SU-DHL-6 (cell line): ENCODE measurements around the gene ACAT2.

Source experiments
- H2AFZ ChIP-seq: fragments of 200-600 bp; sonication (generic); 2 replicates; pipeline ENCODE4 v1.6.1; 2014; ENCODE audit warnings: low read depth, mild to moderate bottlenecking, moderate library complexity, mixed read lengths, antibody characterized with exemption, low read length; ENCODE audit not compliant: severe bottlenecking
- H3F3A ChIP-seq: fragments of 200-600 bp; shearing (Covaris generic); 2 replicates; pipeline ENCODE4 v1.6.0; 2016; ENCODE audit warnings: antibody characterized with exemption, mild to moderate bottlenecking; ENCODE audit not compliant: insufficient read depth
- H3K27ac ChIP-seq: fragments of 200-600 bp; sonication (generic); 2 replicates; pipeline ENCODE4 v1.5.1; 2016; ENCODE audit warnings: low read depth, mild to moderate bottlenecking, low read length, moderate library complexity, mixed read lengths
- H3K27me3 ChIP-seq: fragments of 200-600 bp; sonication (generic), shearing (Covaris generic); 2 replicates; pipeline ENCODE4 v1.6.0; 2014; ENCODE audit warnings: mild to moderate bottlenecking, low read length
- H3K36me3 ChIP-seq: fragments of 200-600 bp; sonication (generic); 2 replicates; pipeline ENCODE4 v1.6.1; 2014; ENCODE audit warnings: mild to moderate bottlenecking, low read length, mixed read lengths
- H3K4me2 ChIP-seq: fragments of 300-600, 200-600 bp; shearing (Covaris generic), sonication (generic); 2 replicates; pipeline ENCODE4 v1.6.0; 2014; ENCODE audit warnings: low read length, low read depth, mild to moderate bottlenecking; ENCODE audit not compliant: poor library complexity, severe bottlenecking
- H3K4me3 ChIP-seq: fragments of 200-600 bp; sonication (generic); 2 replicates; pipeline ENCODE4 v1.5.1; 2014; ENCODE audit warnings: antibody characterized with exemption, low read length, mild to moderate bottlenecking, mixed read lengths; ENCODE audit not compliant: insufficient read depth, poor library complexity, severe bottlenecking
- H3K79me2 ChIP-seq: fragments of 200-600 bp; sonication (generic); 2 replicates; pipeline ENCODE4 v1.6.1; 2014; ENCODE audit warnings: mild to moderate bottlenecking, low read length, moderate library complexity; ENCODE audit not compliant: insufficient read depth
- H3K9ac ChIP-seq: fragments of 200-600 bp; sonication (generic); 2 replicates; pipeline ENCODE4 v1.7.0; 2014; ENCODE audit warnings: mild to moderate bottlenecking, low read length
- H3K9me2 ChIP-seq: fragments of 200-600 bp; sonication (generic); replicated peaks from 2 replicates; pipeline ENCODE4 v1.6.1; 2014; ENCODE audit warnings: low read length; ENCODE audit not compliant: insufficient read depth
- H3K9me3 ChIP-seq: fragments of 200-600 bp; sonication (generic); 2 replicates; pipeline ENCODE4 v1.6.1; 2014; ENCODE audit warnings: low read length, mixed read lengths; ENCODE audit not compliant: insufficient read depth
- H4K20me1 ChIP-seq: fragments of 200-600 bp; sonication (generic); 2 replicates; pipeline ENCODE4 v1.6.1; 2014; ENCODE audit warnings: low read depth, mild to moderate bottlenecking, antibody characterized with exemption, low read length, moderate library complexity, mixed read lengths
- CTCF ChIP-seq: fragments of 200-600 bp; sonication (generic); IDR thresholded peaks from one replicate; pipeline ENCODE4 v1.5.1; 2017; ENCODE audit warnings: antibody characterized with exemption, mild to moderate bottlenecking, low read length, moderate library complexity; ENCODE audit not compliant: insufficient read depth, poor library complexity, severe bottlenecking
- EZH2phosphoT487 ChIP-seq: fragments of 200-600 bp; sonication (generic), shearing (Covaris generic); conservative IDR thresholded peaks from 2 replicates; pipeline ENCODE4 v1.6.1; 2018; ENCODE audit warnings: mild to moderate bottlenecking, antibody characterized with exemption, low read length, moderate library complexity, mixed read lengths

Gene ACAT2

GRCh38 chr6:159807150-159807858 is 45.5 kb downstream of the ACAT2 start:
- Histone ChIP-seq H3K27ac (no peak overlapping the region), H3K79me2 (no peaks in the 10 kb centered on the region), H3K4me3 (no peak overlapping the region), H4K20me1 (no peaks in the 10 kb centered on the region), H3F3A (no peaks in the 10 kb centered on the region), H3K9me2 (no peaks in the 10 kb centered on the region), H3K36me3 (no peaks in the 10 kb centered on the region), H3K27me3 (no peaks in the 10 kb centered on the region), H3K9ac (no peak overlapping the region), H2AFZ (no peak overlapping the region), H3K9me3 (no peaks in the 10 kb centered on the region), H3K4me2 (no peak overlapping the region)
- no peak for TF ChIP-seq EZH2phosphoT487
- no peak for TF ChIP-seq CTCF

- H3K9me3 ChIP-seq: no peaks in the 10 kb centered on the region
- H2AFZ ChIP-seq: no peak overlapping the region
- no peak overlapping the region for H3K27ac ChIP-seq
- H3K4me2 ChIP-seq: no peak overlapping the region
- no peaks in the 10 kb centered on the region for H3K36me3 ChIP-seq
- no peaks in the 10 kb centered on the region for H4K20me1 ChIP-seq
- no peak overlapping the region for H3K4me3 ChIP-seq
- H3K27me3 ChIP-seq: no peaks in the 10 kb centered on the region
- H3K9ac ChIP-seq: no peak overlapping the region
- H3K9me2 ChIP-seq: no peaks in the 10 kb centered on the region
- TF ChIP-seq EZH2phosphoT487: no peak
- TF ChIP-seq CTCF: no peak
- H3K79me2 ChIP-seq: no peaks in the 10 kb centered on the region
- no peaks in the 10 kb centered on the region for H3F3A ChIP-seq
Observed at GRCh38 chr6:159808647-159809046, 46.8 kb downstream of the ACAT2 start.

- Histone ChIP-seq H4K20me1 (no peaks in the 10 kb centered on the region), H3K4me2 (no peak overlapping the region), H3K4me3 (no peak overlapping the region), H3K9ac (no peak overlapping the region), H3K79me2 (no peaks in the 10 kb centered on the region), H3K36me3 (no peaks in the 10 kb centered on the region), H3K27ac (no peak overlapping the region), H3K9me3 (no peaks in the 10 kb centered on the region), H3K27me3 (no peaks in the 10 kb centered on the region), H3F3A (no peaks in the 10 kb centered on the region), H2AFZ (no peak overlapping the region), H3K9me2 (no peaks in the 10 kb centered on the region)
- no peak for TF ChIP-seq CTCF
- TF ChIP-seq EZH2phosphoT487: no peak
Observed at GRCh38 chr6:159809149-159809548, 47.3 kb downstream of the ACAT2 start.
